ACC112 (cell line): ENCODE measurements around the gene DMRTB1.
"Not testable (repeated sequence)": the region's sequence is repeated elsewhere in the genome, so short reads cannot be mapped to it uniquely, and the experiment has no call there.

Source experiments
- H2AFZ ChIP-seq: fragments of 200-600 bp; sonication (generic); one replicate; pipeline ENCODE4 v1.6.0; 2017; ENCODE audit warnings: antibody characterized with exemption, low read length; ENCODE audit not compliant: unreplicated experiment
- H3K27ac ChIP-seq: fragments of 200-600 bp; sonication (generic); 2 replicates; pipeline ENCODE4 v1.5.1; 2014; ENCODE audit warnings: low read depth, mild to moderate bottlenecking, antibody characterized with exemption, low read length, moderate library complexity
- H3K27me3 ChIP-seq: fragments of 200-600 bp; sonication (generic); 2 replicates; pipeline ENCODE4 v1.6.1; 2014; ENCODE audit warnings: mild to moderate bottlenecking, antibody characterized with exemption, low read length, moderate library complexity, mixed read lengths; ENCODE audit not compliant: insufficient read depth
- H3K36me3 ChIP-seq: fragments of 200-600 bp; sonication (generic); 2 replicates; pipeline ENCODE4 v1.6.1; 2016; ENCODE audit warnings: mild to moderate bottlenecking, antibody characterized with exemption, low read length, moderate library complexity, mixed read lengths; ENCODE audit not compliant: insufficient read depth
- H3K4me1 ChIP-seq: fragments of 200-600 bp; sonication (generic); one replicate; pipeline ENCODE4 v1.6.1; 2016; ENCODE audit warnings: low read length, mixed read lengths; ENCODE audit not compliant: insufficient read depth, unreplicated experiment, control insufficient read depth
- H3K4me3 ChIP-seq: fragments of 200-600 bp; sonication (generic); 2 replicates; pipeline ENCODE4 v1.5.1; 2014; ENCODE audit warnings: mild to moderate bottlenecking, low read depth, low read length
- H3K79me2 ChIP-seq: fragments of 200-600 bp; sonication (generic); one replicate; pipeline ENCODE4 v1.6.0; 2016; ENCODE audit warnings: low read length; ENCODE audit not compliant: control insufficient read depth, unreplicated experiment, insufficient read depth

DMRTB1 gene

GRCh38 chr1:53416269-53416813 lies 42.9 kb upstream of the DMRTB1 start:
- Histone ChIP-seq H3K4me3 (no peak overlapping the region), H3K4me1 (peaks cover 31% of the 10 kb centered on the region), H2AFZ (no peak overlapping the region), H3K36me3 (no peaks in the 10 kb centered on the region), H3K79me2 (no peaks in the 10 kb centered on the region), H3K27me3 (no peaks in the 10 kb centered on the region), H3K27ac (no peak overlapping the region)

DNA sequence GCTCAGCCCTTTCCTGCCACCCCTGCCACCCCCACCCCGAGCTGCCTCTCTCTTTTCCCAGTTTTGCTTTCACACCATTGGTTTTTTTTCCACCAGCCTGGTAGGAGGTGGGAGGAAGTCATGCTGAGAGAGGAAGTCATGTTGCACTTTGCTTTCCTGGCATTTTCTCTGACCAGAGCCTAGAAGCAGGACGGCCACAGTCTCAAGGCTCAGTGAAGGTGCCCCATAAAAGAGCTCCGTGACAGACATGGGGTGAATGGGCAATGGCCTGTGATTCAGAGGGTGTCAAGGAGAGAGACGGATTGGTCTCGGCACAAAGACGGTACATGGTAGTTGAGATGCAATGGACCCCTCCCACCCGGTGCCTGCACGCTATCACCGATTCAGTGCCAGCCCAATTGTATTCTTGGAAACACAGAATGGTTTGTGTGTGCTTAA lies 42.1 kb upstream of the DMRTB1 start:
- H3K27ac ChIP-seq = no peak overlapping the region
- no peaks in the 10 kb centered on the region for H3K27me3 ChIP-seq
- no peaks in the 10 kb centered on the region for H3K36me3 ChIP-seq
- H3K79me2 ChIP-seq = no peaks in the 10 kb centered on the region
- no peak overlapping the region for H2AFZ ChIP-seq
- H3K4me1 ChIP-seq = peaks cover 23% of the 10 kb centered on the region
- H3K4me3 ChIP-seq = no peak overlapping the region

GRCh38 chr1:53419034-53419433 lies 40.2 kb upstream of the DMRTB1 start:
- H3K27ac ChIP-seq = no peak overlapping the region
- no peak overlapping the region for H3K4me3 ChIP-seq
- H3K36me3 ChIP-seq = no peaks in the 10 kb centered on the region
- H3K4me1 ChIP-seq = peaks cover 4% of the 10 kb centered on the region
- no peak overlapping the region for H2AFZ ChIP-seq
- no peaks in the 10 kb centered on the region for H3K27me3 ChIP-seq
- H3K79me2 ChIP-seq = no peaks in the 10 kb centered on the region

GRCh38 chr1:53420341-53420740 lies 38.9 kb upstream of the DMRTB1 start:
- Histone ChIP-seq H3K79me2 (no peaks in the 10 kb centered on the region), H3K27ac (no peak overlapping the region), H3K27me3 (no peaks in the 10 kb centered on the region), H3K4me3 (no peak overlapping the region), H3K36me3 (no peaks in the 10 kb centered on the region), H3K4me1 (no peaks in the 10 kb centered on the region), H2AFZ (no peak overlapping the region)

- Histone ChIP-seq H3K27me3 (no peaks in the 10 kb centered on the region), H2AFZ (no peak overlapping the region), H3K4me3 (no peak overlapping the region), H3K4me1 (no peaks in the 10 kb centered on the region), H3K36me3 (no peaks in the 10 kb centered on the region), H3K79me2 (no peaks in the 10 kb centered on the region), H3K27ac (no peak overlapping the region)
Measured at GRCh38 chr1:53421208-53421607, 38.0 kb upstream of the DMRTB1 start.

GRCh38 chr1:53430261-53430660 lies 28.9 kb upstream of the DMRTB1 start:
- no peaks in the 10 kb centered on the region for H3K36me3 ChIP-seq
- H3K27ac ChIP-seq = no peak overlapping the region

GRCh38 chr1:53430779-53431178 lies 28.4 kb upstream of the DMRTB1 start:
- H3K4me1 ChIP-seq = no peaks in the 10 kb centered on the region

More at GRCh38 chr1:53430261-53430660, 28.9 kb upstream of the DMRTB1 start:
- Histone ChIP-seq H3K4me1 (no peaks in the 10 kb centered on the region), H3K4me3 (no peak overlapping the region), H2AFZ (no peak overlapping the region), H3K27me3 (no peaks in the 10 kb centered on the region), H3K79me2 (no peaks in the 10 kb centered on the region)

GRCh38 chr1:53431244-53431643 lies 28.0 kb upstream of the DMRTB1 start:
- Histone ChIP-seq H3K27me3 (peaks cover under 1% of the 10 kb centered on the region; the same call in 1 of the 2 replicates), H3K27ac (no peak overlapping the region), H2AFZ (no peak overlapping the region)

More at GRCh38 chr1:53430779-53431178, 28.4 kb upstream of the DMRTB1 start:
- no peak overlapping the region for H3K4me3 ChIP-seq
- no peak overlapping the region for H3K27ac ChIP-seq
- no peaks in the 10 kb centered on the region for H3K36me3 ChIP-seq
- no peaks in the 10 kb centered on the region for H3K79me2 ChIP-seq
- H2AFZ ChIP-seq = no peak overlapping the region
- no peaks in the 10 kb centered on the region for H3K27me3 ChIP-seq

GRCh38 chr1:53431805-53432565 lies 27.2 kb upstream of the DMRTB1 start:
- no peaks in the 10 kb centered on the region for H3K36me3 ChIP-seq
- H3K4me1 ChIP-seq = no peaks in the 10 kb centered on the region
- H2AFZ ChIP-seq = no peak overlapping the region
- H3K79me2 ChIP-seq = no peaks in the 10 kb centered on the region
- H3K27ac ChIP-seq = no peak overlapping the region
- no peak overlapping the region for H3K4me3 ChIP-seq
- H3K27me3 ChIP-seq = peaks cover 8% of the 10 kb centered on the region

More at GRCh38 chr1:53431244-53431643, 28.0 kb upstream of the DMRTB1 start:
- no peak overlapping the region for H3K4me3 ChIP-seq
- no peaks in the 10 kb centered on the region for H3K4me1 ChIP-seq
- no peaks in the 10 kb centered on the region for H3K36me3 ChIP-seq
- no peaks in the 10 kb centered on the region for H3K79me2 ChIP-seq

GRCh38 chr1:53432611-53433010 lies 26.6 kb upstream of the DMRTB1 start:
- Histone ChIP-seq H3K27ac (no peak overlapping the region), H2AFZ (no peak overlapping the region)

GRCh38 chr1:53434405-53435007 lies 24.7 kb upstream of the DMRTB1 start:
- not testable (repeated sequence) for H3K27ac ChIP-seq, H3K36me3 ChIP-seq

More at GRCh38 chr1:53432611-53433010, 26.6 kb upstream of the DMRTB1 start:
- H3K4me1 ChIP-seq = no peaks in the 10 kb centered on the region
- no peaks in the 10 kb centered on the region for H3K36me3 ChIP-seq
- H3K4me3 ChIP-seq = no peak overlapping the region
- peaks cover 9% of the 10 kb centered on the region for H3K27me3 ChIP-seq
- no peaks in the 10 kb centered on the region for H3K79me2 ChIP-seq

More at GRCh38 chr1:53434405-53435007, 24.7 kb upstream of the DMRTB1 start:
- not testable (repeated sequence) for H2AFZ ChIP-seq, H3K4me1 ChIP-seq, H3K79me2 ChIP-seq, H3K4me3 ChIP-seq, H3K27me3 ChIP-seq
